Measurements from ENCODE around the gene ABCA2.
"Not testable (repeated sequence)": the region's sequence is repeated elsewhere in the genome, so short reads cannot be mapped to it uniquely, and the experiment has no call there.

The ABCA2 gene

DNA sequence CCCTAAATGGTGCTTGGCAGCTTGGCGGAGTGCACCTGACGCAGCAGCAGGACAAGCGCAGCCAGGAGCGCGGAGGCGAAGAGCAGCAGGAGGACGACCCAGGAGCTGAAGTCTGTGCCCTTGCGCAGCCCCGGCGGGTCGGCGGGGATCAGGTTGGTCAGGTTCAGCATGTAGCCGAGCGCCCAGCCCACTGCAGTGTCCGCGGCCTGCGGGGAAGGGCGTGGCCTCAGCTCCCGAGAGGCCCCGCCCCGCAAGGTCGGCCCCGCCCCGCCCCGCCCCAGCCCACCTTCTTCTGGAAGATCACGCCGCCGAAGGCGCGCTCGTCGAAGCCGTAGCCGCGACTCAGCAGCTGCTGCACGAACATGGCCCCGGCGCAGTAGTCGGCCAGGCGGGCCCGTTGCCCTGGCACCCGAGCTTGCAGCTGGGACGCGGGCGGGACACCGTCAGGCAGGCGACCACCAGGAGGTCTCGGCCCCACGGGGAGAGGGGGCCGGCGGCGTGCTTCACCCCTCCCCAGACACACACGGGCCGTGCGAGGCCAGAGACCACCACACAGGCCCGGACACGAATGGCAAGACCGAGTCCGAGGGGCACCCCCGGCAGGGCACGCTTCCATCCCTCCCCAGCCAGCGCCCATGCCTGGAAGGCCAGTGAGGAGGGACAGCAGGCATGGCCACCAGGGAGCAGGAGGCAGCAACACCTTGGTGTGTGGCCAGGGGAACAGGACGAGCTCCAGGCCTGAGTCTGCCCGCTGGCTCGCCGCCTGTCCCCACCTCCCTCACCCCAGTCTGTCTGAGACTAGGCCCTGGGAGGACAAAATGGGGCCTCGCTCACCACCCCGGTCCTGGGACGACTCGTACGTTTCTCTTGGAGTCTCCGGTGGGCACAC lies 20.9 kb upstream of the ABCA2 start:
- DNase-seq (ENCODE audit: low spot score) (no peak), FAIRE-seq (no peak)

DNA sequence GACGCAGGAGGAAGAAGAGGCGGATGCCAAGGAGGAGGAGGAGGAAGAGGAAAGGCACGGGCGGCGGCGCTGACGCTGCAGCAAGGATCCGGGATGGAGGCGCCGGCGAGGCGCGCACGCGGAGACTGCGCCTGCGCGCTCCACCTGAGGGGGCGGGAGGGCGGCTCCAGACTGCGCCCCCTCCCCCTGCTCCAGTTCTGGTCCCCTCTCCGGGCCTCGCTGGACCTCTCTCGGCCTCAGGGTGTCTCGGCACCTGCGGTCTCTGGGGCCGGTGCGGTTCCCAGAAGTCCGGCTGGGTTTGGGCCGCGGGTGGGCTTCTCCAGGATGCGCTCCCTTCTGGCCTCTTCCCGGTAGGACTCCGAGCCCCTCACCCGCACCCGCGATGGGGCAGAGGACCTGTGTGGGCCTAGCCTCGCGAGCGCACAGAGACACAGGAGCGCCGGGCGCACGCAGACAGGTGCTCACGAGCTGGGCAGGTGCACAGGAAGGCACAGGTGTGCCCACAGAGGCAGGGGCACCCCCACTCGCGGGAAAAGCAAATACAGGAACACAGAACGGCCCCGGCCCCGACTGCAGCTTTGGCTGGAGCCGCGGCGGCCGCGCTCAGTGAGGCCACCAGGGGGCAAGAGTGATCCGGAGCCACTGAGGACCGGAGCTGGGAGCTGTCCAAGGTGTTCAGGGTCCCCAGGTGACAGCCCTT lies 18.2 kb upstream of the ABCA2 start, which contains the start of gene NPDC1:
TSS of gene NPDC1 (minus strand) at position 90 of the 700 bp plus-strand sequence. CDS start 188 bp downstream, outside the sequence.
- peak; percentile 90 for DNase-seq (ENCODE audit: low spot score)
- peak; percentile 77 for FAIRE-seq

DNA sequence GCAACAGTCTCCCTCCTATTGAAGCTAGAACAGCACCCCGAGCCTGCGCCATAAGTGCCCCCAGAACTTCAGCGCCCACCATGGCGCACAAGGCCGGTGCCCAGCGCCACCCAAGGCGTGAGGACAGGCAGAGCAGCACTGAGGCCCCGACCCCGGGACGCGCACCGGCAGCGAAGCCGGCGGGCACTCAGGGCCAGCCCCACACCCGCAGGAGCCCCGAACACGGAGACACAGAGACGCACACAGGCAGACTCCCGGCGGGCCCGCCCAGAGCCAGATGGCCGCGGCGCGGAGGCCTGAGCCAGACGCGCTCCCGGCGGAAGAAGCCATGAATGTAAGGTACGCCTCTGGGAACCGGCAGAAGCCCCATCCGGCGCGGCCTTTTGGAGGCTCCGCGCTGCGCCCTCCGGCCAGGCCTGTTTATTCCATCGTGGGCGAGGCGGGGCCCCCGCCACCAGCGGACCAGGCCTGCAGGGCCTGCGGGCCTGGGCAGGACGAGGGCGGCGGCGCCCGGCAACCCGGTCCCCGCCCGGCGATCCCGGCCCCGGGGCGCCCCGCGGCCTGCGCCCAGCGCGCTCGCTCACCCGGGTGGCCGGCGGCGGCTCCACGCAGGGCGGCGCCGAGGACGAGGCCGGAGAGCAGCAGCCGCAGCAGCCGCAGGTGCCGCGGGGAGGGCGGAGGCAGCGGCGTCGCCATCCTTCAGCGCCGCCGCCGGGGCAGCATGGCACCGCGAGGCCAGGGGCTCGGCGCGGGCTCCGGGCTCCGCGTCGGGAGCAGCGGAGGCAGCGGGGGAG lies 17.5 kb upstream of the ABCA2 start:
- FAIRE-seq (no peak), DNase-seq (ENCODE audit: low spot score) (peak; percentile 34)

DNA sequence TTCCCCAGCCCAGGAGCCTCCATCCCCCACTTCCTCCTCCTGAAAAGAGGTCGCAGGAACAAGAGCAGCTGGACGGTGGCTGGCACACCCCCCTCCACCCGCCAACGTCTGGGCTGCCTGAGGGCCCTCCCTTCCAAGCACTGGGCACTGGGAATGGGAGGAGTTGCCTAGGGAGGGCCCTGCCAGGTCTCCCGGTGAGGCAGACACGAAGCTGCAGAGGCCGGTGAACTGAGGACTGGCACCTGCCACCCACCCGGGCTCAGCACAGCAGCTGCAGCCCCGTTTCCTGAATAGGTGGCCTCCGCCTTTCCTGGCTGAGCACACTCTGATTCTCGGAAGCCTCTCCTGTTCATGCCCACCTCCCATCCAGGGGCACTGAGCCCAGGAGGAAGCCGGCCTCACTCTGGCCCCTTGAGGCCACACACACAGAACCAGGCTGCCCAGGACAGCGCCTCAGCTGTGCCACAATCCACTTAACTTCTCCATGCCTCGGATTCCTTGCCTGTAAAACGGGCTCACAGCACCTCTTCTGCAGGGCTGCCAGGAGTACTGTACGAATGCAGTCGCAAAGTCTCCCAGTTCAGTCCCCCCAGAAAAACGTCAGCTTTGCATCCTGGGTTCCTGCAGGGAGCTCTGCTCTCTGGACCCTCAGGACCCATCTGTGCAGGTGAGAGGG lies 16.6 kb upstream of the ABCA2 start:
- no peak for FAIRE-seq
- no peak for DNase-seq (ENCODE audit: low spot score)

DNA sequence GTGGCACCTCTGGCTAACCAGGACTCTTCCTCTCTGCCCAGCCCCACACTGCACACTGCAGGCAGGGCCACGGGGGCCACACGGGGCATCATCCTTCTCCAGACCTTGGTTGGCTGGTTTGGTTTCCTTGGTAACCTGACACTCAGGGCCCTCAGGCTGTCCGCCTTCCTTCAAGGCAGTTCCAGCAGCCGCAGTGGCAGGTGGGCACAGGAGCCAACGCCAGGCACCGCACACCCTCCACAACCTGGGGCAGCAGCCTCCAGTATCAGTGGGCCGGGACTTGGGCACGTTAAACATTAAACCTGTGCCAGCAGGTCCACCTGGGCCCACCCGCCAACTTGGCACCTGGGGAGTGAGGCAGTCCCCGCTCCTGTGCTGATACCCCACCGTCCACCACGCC lies 16.0 kb upstream of the ABCA2 start:
- no peak for FAIRE-seq
- DNase-seq (ENCODE audit: low spot score) = no peak

DNA sequence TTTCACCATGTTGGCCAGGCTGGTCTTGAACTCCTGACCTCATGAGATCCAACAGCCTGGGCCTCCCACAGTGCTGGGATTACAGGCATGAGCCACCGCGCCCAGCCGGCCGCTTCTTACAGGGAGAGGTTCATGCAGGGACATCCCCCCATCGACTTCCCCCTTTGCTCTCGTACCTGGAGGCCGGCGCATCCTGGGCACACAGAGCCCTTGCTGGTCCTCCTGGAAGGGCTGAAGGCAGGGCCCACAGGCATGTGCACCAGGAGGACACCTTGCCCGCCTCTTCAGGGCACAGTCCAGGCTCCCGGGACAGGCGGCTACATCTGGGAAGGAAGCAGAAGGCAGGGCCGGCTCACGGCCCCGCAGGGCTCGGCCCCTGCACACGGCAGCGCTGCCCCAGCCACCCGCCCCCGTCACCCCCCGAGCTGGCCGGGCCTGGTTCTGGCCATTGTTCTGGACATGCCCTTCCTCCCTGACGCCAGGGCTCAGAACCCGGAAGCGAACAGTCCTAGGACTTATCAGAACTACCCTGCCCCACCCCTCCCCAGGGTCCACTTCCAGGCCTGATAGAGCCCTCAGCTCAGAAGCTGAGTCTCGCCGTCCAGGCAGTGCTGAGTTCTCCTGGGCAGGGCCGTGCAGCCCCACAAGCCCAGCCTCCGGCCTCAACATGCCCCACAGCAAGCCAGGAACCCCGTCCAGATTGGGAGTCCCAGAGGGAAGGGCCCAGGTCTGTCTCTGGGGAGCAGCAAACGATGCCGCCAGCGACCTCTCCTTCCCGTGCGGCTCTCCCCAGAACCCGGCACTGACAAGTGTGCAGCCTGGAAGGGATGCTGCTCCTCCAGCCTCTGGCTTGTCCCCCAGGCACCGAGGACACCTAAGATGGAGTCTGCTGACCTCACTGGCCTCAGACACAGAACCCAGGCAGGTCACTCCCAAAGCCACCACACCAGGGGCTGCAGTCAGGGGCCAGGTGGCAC lies 15.0 kb upstream of the ABCA2 start:
- FAIRE-seq = no peak

DNA sequence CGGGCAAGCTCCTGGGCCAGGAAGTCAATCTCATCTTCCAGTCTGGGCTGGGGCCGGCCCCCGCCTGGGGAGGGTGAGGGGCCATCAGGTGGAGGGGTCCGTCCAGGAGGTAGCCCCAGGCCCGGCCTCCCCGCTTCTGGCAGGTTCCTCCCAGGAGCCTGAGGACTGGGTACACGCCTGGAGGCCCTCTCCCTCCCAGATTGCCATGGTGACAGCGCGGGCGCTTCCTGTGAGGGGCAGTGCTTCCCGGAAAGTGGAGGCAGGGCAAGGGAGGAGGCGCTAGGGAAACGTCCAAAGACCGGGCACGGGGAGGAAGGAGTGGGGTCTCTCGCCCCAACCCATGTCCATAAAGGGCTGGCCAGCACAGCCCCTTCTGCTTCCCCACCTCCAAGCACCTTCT lies 13.1 kb upstream of the ABCA2 start:
- FAIRE-seq = no peak
- no peak for DNase-seq (ENCODE audit: low spot score)

More for the DNA sequence above, 15.0 kb upstream of the ABCA2 start:
- DNase-seq (ENCODE audit: low spot score) = no peak

DNA sequence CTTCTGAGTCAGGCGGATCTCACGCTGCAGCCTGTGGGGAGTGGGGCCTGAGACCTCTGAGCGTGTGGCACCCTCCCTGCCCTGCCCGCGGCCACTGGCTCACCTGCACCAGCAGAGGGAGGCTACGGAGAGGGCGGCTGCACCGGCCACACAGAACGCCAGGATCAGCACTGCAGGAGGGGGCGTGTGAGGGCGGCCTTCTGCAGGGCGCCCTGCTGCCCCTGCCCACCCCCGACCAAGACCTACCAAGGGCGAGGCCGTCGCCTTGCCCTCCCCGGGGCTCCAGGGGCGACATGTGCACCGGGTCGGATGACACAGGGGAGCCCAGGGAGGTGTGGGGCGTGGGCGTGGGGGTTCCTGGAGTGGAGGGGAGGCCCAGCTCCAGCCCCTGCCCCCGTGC lies 12.5 kb upstream of the ABCA2 start:
- DNase-seq (ENCODE audit: low spot score) (no peak), FAIRE-seq (no peak)

DNA sequence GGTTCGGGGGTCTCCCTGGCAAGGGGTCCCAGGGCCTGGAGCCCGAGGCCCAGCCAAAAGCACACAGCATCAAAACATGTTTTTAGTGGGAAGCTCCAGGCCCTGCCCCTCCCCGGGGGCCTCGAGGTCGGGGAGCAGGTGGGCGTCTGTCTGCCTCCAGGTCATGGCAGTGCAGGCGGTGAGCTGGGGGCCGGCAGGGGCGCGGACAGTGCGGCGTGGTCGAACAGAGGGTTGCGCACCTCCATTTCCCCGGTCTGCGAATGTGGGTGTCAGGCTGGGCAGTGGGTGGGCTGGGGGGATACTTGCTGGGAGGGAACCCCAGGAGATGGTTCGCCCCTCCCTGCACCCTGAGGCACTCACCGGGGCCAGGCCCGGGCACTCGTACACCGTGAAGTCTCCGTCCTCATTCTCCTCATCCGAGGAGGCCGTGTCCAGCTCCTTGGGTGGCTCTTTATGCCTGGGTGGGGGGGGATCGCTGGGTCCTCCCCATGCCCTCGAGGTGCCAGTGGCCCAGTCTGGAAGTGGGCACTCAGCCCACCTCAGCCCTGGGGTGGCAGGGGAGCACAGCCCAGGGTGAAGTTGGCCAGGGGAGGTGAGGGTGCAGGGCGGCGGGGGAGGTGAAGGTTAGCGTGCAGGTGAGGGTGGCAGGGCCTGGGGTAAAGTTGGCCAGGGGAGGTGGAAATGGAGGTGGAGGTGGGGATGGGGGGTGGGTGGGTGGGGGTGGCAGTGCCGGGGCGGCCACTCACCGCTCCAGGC lies 11.8 kb upstream of the ABCA2 start:
- no peak for FAIRE-seq
- no peak for DNase-seq (ENCODE audit: low spot score)

DNA sequence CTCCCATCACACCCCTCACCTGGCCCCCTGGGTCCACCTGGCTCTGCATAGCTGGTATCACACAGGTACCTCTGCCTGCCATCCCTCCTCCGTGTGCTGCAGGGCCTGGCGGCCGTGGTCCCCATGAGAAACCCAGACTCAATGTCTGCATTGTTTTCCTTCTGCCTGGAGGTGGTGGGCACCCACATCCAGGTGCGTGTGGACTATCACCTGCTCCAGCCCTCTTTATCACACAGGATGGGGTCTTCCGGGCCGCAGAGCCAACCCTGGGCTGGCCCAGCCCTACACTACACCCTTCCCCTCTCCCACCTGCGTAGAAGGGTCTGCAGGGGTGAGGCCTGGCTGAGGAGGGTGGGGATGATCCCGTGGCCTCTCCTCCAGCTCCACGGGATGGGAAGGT lies 10.9 kb upstream of the ABCA2 start:
- FAIRE-seq = no peak
- no peak for DNase-seq (ENCODE audit: low spot score)

DNA sequence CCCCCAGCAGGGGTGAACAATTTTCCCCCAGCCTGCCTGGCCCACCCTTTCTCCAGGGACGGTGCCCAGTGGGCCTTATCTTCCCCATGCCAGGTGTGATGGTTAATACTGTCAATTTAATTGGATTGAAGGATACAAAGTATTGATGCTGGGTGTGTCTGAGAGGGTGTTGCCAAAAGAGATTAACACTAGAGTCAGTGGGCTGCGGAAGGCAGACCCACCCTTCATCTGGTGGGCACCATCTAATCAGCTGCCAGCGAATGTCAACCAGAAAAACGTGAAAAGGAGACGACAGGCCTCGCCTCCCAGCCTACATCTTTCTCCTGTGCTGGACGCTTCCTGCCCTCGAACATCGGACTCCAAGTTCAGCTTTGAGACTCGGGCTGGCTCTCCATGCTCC lies 9.4 kb upstream of the ABCA2 start:
- FAIRE-seq (no peak), DNase-seq (ENCODE audit: low spot score) (no peak)

DNA sequence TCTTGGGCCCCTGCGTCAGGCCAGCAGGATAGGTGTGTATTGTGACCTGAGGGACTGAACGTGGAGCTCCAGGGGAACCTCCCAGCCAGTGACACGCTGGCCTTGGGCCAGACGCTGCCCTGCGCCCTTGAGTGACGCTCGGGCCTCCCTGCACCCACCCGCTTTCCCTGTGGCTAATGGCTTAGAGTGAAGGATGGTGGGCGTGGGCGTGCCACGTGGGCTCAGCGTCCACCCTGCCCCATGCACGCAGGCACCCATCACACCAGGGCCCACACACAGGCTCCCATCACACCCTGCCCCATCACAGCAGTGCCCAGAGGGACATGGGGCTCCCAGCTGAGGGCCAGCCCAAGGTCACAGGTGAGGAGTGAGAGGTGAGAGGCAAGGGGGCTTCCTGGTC lies 9.0 kb upstream of the ABCA2 start:
- FAIRE-seq (no peak), DNase-seq (ENCODE audit: low spot score) (no peak)

DNA sequence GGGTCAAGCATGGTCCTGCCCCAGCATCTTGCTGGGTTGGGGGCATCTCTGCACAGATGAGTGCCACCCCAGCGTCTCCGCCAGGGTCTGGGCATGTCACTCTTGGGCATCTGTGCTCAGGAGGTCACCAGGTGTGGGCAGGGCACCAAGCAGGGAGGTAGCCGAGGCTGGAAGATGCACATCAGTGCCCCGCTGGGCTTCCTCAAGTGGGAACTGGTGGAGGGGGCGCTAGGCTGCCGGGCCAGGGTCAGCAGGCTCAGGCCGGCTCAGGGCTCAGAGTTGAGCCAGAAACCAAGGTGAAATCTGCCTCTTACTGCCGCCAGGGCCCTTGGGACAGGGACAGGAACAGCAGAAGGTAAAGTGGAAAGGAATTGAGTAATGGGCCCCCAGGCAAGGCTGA lies 7.9 kb upstream of the ABCA2 start:
- no peak for FAIRE-seq
- DNase-seq (ENCODE audit: low spot score) = no peak

DNA sequence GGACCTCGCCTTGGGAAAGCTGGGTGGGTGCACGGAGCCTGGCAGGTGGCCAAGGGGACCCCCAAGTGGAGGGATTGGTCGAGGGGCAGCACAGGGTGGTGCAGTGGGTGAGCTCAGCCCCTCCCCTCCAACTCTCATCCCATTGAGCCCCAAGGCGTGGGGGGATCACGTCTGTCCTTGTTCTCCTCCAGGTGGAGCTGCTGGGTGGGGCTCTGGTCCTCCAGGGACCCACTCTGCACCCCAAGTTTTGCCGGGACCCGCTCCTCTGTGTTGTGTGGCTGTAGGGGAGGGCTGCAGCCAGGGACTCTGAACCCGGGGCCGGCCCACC lies 7.4 kb upstream of the ABCA2 start:
- DNase-seq (ENCODE audit: low spot score) (no peak), FAIRE-seq (no peak)

DNA sequence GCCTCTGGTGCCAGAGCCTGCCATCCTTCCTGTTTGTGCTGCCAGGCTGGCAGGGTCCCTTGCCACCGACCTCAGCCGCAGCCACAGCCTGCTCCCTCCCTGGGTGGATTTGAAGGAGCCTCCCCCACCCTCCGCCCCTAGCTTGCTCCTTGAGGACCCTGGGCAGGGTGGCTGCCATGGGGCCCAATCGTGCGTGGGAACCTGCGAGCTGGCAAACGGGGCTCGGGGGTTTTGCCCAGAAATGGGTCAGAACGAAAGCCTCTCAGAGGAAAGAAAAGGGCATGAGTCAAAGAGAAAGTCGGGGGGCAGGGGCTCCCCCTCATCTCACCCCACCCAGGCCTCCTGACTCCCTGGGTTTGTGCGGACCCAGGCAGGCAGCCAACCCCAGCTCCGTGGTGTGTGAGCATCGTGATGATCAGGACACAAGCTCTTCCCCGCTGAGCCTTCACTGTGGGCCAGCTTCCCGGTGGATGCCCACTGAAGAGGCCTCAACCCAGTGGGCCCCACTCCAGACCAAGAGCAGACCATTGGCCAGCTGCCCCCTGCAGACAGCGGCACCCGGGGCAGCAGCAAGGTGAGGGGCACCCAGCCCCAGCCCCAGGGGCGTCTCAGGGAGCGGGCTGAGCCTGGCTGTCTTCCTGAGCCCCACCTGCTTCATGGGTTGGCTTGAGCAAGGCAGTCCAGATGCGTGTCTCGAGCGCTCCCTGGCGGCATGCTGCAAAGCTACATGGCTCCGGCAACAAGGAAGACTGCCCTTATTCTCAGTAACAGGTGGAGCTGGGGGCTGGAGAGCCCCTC lies 6.9 kb upstream of the ABCA2 start:
- no peak for FAIRE-seq
- DNase-seq (ENCODE audit: low spot score) = peak; percentile 83

DNA sequence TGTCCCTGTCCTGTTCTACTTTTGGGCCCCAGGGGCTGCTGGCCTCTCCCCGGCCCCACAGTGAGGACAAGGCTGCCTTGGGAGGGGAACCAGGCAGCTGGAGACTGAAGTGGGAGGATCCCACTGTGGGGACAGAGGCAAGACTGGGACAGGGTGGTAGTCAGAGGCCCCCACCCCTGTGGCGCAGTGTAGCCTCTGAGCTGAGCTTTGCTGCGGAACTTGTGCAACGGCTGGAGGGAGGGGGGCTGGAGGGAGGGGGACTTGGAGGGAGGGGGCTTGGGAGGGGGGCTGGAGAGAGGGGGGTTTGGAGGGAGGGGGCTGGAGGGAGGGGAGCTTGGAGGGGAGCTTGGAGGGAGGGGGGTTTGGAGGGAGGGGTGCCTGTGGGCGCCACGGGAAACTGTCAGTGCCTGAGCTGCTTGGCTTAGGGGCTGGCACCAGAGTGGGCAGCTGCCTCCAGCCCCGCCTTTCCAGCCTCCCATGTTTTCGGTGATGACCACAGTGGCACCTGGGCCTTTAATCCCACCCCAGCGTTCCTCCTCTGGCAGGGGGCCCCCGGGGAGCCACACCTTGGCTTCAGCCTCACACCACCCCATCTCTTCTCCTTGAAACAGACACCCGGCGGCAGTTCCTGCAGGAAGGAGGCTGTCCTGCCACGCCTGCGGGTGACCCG lies 6.1 kb upstream of the ABCA2 start:
- FAIRE-seq (no peak), DNase-seq (ENCODE audit: low spot score) (no peak)

DNA sequence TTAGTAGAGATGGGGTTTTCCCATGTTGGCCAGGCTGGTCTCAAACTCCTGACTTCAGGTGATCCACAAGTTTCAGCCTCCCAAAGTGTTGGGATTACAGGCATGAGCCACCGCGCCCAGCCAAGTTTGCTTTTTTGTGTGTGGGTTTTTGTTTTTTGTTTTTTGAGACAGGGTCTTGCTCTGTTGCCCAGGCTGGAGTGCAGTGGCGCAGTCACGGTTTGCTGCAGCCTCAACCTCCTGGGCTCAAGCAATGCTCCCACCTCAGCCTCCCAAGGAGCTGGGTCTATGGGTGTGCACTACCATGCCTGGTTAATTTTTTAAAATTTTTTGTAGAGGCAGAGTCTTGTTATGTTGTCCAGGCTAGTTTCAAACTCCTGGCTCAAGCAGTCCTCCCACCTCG lies 5.4 kb upstream of the ABCA2 start:
- not testable (repeated sequence) for FAIRE-seq

DNA sequence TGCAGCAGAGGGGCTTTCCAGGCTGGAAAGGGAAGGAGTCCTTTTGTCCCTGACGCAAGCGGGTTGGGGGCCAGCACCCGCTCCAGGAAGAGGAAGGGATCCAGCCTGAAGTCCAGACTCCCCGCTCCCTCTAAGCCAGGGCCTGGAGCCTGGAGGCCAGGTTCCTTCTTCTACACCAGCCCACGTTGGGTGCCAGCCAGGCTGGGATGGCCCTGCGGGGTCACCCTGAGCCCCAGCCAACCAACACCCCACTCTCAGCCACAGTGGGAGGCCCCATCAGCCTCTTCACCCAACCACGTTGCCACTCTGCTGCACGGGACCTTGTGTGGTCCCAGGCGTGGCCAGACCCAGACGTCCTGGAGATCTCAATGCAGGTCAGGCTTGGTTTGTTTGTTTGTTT lies 4.8 kb upstream of the ABCA2 start:
- DNase-seq (ENCODE audit: low spot score) (no peak), FAIRE-seq (no peak)

More for the DNA sequence above, 5.4 kb upstream of the ABCA2 start:
- DNase-seq (ENCODE audit: low spot score) = not testable (repeated sequence)

Data from urothelium cell line (cell line).